ENCODE results near the gene VPS13C.

DNA sequence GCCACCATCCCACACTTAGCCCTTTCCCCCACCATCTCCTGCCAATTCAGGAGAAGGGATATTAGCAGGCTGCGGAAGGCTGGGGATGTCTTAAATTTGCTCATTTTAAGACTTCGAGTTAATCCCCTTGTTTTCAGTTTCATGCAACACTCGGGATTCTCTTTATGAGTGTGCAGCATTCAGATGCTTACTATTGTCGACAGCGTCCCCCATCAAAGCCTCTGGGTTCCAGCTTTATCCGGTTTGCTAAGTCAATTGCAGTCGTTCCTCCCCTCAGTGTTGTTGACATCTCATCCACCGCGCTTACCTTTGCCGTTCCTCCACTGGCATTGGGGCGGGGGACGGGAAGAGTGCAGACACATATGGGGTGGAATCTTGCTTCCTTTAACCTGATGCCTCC lies 220.2 kb downstream of the VPS13C start:
- TF ChIP-seq, protein P1, sequence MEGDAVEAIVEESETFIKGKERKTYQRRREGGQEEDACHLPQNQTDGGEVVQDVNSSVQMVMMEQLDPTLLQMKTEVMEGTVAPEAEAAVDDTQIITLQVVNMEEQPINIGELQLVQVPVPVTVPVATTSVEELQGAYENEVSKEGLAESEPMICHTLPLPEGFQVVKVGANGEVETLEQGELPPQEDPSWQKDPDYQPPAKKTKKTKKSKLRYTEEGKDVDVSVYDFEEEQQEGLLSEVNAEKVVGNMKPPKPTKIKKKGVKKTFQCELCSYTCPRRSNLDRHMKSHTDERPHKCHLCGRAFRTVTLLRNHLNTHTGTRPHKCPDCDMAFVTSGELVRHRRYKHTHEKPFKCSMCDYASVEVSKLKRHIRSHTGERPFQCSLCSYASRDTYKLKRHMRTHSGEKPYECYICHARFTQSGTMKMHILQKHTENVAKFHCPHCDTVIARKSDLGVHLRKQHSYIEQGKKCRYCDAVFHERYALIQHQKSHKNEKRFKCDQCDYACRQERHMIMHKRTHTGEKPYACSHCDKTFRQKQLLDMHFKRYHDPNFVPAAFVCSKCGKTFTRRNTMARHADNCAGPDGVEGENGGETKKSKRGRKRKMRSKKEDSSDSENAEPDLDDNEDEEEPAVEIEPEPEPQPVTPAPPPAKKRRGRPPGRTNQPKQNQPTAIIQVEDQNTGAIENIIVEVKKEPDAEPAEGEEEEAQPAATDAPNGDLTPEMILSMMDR (IDR thresholded peaks at IDR 0.05; ENCODE audit: extremely low read depth in 1 of 2, insufficient read depth in 1 of 2, low read depth in 1 of 2, low read length in 2 of 2), result no peak
- no peak for TF ChIP-seq POLR2AphosphoS5 (IDR thresholded peaks at IDR 0.05; ENCODE audit: insufficient read depth, low read depth, low read length)
- TF ChIP-seq, protein P2, sequence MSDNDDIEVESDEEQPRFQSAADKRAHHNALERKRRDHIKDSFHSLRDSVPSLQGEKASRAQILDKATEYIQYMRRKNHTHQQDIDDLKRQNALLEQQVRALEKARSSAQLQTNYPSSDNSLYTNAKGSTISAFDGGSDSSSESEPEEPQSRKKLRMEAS (IDR thresholded peaks at IDR 0.05; ENCODE audit: insufficient read depth, insufficient read length), result no peak

All from endothelial cell of umbilical vein (primary cell).